GM18951 (cell line): ENCODE data around the gene WNT7B.

Source experiments
- POLR2A ChIP-seq: IDR thresholded peaks from 4 replicates; pipeline ENCODE4 v1.6.1; 2011; ENCODE audit warnings: mild to moderate bottlenecking; ENCODE audit not compliant: insufficient read length, insufficient read depth; ENCODE audit errors: extremely low read depth
- in situ Hi-C: fragments of 300-500 bp; cut with MboI; formaldehyde crosslinking; loops from one replicate; pipeline ENCODE4 v1.12.0; 2022; ENCODE audit warnings: low sequenced_read_pairs, mixed read lengths, inconsistent platforms; ENCODE audit not compliant: unreplicated experiment

WNT7B gene

DNA sequence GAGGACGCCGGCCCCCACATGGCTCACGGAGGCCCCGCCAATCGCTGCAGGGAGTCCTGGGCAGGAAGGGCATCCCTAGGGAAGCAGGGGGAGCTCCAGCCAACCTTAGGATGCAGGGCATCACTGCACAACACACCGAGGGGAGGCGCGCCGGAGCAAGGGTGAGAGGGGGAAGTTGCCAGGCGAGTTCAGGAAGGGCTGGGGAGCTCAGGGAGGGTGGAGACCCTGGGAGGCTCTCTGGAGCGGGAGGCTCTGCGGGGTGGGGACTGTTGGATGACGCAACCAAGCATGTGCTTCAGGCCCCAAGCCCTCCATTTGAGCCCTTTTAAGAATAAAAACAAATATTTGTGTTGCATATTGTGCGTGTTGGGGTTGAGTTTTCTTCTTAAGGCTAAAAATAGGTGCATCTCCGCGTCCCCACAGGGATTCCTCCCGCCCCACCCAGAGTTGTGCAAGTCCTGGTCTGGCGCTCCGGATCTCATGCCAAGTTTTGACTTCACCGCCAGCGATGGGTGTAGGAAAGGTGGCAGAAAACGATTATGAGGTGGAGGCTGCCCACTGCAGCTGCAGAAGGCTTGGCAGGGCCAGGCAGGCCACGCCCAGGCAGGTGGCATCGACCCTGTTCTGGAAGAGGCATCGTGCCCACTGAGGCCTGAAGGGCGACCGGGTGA lies 65.2 kb downstream of the WNT7B start:
- in situ Hi-C loops = no loop called here
- TF ChIP-seq POLR2A = no peak

- no peak for TF ChIP-seq POLR2A
- in situ Hi-C loops = no loop called here
Measured at GRCh38 chr22:45910928-45911467, 66.0 kb downstream of the WNT7B start.

GRCh38 chr22:45908961-45909360 lies 68.0 kb downstream of the WNT7B start:
- no peak for TF ChIP-seq POLR2A
- in situ Hi-C loops = no loop called here

DNA sequence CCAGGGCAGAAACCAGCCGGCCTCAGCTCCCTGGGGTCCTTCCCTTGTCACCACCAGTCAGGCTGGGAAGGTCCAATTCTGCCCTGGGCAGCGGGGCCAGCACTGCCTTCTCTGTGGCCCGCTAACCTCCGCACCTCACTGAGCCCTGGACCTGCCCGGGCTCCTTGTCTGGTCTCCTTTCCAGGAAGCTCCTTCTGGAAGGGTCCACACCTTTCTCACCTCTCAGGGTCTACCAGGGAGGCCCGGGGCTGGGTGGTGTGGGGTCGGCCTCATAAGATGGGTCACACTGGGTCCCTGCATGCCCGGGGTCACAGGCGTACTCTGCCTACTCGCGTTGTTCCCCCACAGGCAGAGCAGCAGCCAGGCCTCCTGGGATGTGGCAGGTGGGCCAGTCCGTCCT lies 69.0 kb downstream of the WNT7B start:
- in situ Hi-C loops = no loop called here

DNA sequence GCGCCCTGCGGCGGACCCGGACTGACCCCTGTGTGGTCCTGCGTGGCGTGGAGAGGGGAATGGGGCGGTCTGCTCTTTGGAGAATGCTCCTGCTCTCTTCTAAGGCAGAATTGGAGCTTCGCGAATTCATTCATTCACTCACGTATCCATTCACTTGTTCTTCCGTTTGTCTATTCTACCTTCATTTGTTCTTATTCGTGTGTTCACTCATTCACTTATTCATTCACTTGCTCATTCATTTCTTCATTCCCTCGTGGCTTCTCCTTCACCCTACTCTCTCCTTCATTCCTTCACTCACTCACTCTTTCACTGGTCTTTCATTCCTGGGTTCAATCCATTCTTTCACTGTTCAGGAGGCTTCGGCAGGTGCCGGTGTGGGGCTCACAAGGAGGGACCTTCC lies 69.6 kb downstream of the WNT7B start:
- no peak for TF ChIP-seq POLR2A
- in situ Hi-C loops = no loop called here

More for the DNA sequence above, 69.0 kb downstream of the WNT7B start:
- TF ChIP-seq POLR2A = no peak

DNA sequence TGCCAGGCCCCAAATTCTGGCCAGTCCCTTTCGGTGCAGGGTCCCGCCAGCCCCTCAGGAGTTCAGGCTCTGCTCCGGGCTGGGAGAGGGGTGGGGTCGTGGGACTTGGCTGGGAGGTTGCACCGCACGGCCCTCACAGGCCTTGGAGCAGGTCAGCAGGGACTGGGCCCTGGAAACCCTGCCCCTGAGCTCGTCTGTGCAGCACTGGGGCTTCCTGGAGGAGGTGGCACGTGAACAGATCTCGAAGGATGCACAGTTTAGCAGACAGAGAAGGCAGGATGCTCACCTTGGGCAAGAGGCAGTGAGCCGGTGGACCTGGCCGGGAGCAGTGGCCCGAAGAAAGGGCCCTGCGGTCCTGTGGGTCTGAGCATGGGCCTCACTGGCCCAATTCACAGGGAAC lies 70.0 kb downstream of the WNT7B start:
- in situ Hi-C loops = no loop called here
- TF ChIP-seq POLR2A = no peak

DNA sequence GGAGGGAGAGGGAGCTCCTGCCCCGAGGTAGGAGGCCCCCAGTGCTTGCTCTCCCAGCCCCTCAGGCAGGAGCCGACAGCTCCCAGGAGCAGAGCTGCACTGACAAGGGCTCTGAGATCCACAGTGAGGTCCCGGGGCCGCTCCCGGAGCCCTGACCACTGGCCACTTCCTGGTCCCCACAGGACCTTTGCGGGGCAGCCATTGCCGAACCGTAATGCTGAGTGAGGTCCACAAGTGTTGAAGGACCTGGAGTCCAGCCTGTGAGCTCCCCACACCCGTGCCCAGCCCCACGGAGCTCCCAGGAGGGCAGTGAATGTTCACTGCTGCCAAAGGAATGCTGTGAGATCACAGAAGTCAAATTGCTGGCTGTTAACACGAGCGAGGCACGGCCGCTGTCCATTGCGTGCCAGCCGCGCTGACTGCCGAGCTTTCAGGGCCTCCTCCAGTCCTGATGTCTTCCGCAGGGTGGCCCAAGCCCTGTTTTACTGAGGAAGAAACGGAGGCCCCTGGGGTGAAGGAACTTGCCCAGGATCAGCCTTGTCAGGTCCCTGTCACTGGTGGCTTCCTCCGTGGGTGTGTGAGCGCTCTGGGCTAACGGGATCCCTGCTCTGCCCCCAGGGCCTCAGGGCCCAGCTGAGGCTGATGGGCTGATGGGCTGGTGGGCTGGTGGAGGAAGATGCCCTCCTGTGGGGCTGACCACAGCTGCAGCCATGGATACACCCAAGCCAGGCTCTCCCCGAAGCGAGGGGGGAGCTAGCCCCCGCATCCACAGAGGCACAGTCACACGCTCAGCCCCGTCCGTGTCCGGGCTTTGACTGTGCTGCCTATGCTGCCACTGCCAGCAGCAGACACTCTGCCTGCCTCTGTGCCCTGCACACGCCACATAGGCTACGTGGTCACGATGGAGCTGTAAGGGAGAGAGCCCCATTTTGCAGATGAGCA lies 70.8 kb downstream of the WNT7B start:
- in situ Hi-C loops = no loop called here
- no peak for TF ChIP-seq POLR2A

DNA sequence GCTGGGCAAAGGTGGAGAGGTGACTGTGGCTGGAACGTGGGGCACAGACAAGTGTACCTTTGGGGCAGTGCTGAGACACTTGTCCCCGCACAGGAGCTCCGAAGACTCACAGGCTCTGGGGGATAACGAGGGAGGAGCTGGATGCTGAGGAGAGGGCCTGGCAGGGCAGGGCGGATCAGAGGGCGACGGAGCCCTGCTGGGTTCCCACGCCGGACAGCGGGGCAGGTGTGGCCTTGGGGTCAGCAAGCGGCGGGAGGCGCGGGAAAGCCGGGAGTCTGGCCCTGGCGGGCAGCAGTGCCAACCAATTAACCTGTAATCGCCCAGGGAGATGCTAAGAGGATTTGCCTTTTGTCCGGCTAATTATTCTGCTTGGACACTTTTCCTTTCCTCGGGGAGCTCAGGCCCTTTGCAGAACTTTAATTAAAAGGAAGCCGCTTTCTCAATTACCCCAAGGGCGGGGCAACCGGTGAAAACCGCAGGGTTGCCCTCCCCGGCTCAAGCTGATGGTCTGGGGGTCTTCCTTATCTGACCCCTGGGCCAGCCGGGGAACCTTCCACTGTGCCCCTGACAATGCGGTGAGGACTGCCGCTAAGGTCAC lies 71.5 kb downstream of the WNT7B start:
- in situ Hi-C loops = no loop called here
- TF ChIP-seq POLR2A = no peak

DNA sequence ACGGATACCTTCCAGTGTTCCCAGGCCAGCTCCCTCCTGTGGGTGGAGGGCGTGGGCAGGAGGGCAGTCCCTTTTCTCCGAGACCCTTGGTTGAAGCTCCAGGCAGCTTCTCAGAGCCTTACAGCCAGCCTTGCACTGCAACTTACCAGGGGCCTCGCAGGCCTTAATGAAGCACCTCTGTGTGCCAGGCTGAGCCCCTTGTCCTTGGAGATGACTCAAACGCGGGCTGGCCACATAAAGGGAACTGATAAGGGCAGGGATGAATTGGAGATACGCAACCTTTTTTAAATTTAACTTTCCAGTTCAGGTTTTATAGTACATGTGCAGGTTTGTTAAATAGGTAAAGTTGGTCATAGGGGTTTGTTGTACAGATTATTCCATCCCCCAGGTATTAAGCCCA lies 72.7 kb downstream of the WNT7B start:
- in situ Hi-C loops = no loop called here
- no peak for TF ChIP-seq POLR2A

DNA sequence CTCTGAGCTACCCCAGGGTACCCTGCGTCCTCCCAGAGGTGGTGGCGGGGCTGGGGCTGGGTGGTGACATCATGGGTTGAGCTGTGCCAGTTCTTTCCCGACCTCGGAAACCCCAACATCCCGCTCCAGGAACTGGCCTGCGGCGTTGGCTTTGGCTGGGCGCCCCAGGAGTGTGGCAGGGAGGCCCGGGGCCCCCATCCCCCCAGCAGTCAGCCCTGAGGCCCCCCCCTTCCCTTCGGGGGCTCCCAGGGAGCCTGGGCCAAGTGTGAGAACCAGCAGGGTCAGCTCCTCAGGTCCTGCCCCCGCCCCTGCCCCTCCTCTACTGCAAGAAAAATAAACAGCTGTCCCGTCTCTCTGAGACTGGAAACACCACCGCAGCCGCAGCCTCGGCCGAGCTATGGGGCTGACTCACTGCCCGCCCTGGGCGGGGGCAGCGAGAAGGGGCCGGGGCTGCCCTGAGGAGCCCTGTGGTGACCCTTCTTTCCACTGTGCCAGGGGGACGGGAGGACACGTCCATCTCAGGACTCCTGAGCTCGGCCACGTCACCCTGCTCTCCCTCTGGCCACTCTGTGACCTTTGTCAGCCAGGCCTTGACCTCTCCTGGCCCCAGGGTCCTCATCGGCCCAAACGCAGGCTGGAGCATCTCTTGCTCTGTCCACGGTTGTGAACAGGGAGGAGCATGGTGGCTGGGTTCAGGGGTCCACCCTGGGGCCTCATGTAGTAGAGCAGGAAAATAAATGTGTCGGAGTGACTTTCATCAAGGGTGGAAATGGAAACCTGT lies 73.4 kb downstream of the WNT7B start:
- no peak for TF ChIP-seq POLR2A
- in situ Hi-C loops = no loop called here

GRCh38 chr22:45897736-45898135 lies 79.2 kb downstream of the WNT7B start:
- in situ Hi-C loops = no loop called here

DNA sequence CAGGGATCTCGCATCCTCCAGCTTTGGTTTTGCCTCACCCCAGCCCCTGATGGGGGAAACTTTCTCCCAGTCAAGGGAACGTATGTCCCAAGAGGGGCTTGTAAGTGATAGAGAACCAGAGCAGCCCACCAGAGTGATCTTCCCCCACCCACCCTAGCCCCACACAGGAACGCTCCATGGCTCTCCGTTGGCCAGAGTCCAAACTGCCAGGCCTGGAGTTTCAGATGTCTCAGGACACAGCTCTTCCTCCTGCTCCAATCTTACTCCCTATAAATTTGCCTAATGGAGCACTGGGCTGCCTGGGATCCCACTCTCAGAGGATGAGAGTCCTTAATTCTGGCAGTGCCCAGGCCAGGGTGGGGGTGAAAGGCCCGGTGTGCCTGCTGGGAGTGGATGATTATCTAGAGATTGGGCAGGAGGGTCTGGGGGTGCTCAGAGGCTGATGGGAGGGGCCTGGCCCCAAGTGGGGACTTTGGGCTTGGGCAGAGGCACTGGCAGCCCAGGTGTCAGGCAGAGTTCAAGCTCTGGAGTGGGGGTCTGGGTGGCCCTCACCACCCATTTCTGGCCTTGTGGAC lies 79.9 kb downstream of the WNT7B start:
- in situ Hi-C loops = no loop called here
- no peak for TF ChIP-seq POLR2A

More at GRCh38 chr22:45897736-45898135, 79.2 kb downstream of the WNT7B start:
- TF ChIP-seq POLR2A = no peak
